ENCODE measurements around the gene NCOA1.
A peak's percentile ranks its signal among the peaks of the same experiment; 100 is the strongest.
"Not testable (repeated sequence)": the region's sequence is repeated elsewhere in the genome, so short reads cannot be mapped to it uniquely, and the experiment has no call there.

NCOA1 gene

DNA sequence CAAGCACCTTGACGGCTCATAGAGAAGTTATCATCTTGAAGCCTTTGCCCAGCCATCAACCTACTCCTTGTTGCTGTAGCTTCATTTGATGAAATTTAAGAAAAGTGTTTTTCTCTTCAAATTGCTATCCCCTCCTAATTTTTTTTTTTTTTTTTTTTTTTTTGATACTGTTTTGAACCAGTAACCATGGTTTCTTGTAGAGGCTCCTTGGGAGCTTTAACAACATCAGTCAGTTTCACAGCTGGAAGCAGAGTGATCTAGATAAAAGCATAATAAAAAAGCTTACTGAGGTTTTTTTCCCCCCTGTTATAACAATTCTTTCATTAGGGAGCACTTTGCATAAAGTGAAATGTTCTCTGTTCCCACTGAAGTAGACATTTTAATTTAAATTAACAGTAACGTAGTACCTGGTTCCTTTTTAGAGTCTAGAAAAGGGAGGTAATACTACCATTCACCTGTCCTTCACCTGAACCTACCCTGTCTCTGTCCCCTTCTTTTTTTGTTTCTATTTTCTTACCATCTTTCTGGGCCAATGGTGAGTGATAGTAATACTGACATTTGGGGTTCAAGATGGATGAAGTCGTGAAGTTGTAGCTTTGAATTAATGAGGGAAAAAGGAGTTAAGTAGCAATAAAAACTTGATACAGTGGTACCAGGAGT, 101.5 kb downstream of the NCOA1 start:
- Histone ChIP-seq H3K4me1 (ENCODE audit: insufficient read depth, insufficient read length) (no peaks in the 10 kb centered on the region), H3K4me3 (ENCODE audit: insufficient read length, low read depth) (no peak overlapping the region), H3K27me3 (ENCODE audit: insufficient read depth, insufficient read length) (no peaks in the 10 kb centered on the region), H3K9me3 (ENCODE audit: insufficient read depth, low read length) (no peaks in the 10 kb centered on the region), H3K9ac (ENCODE audit: insufficient read length, low read depth) (no peak overlapping the region), H3K36me3 (ENCODE audit: insufficient read depth, insufficient read length, low read length) (no peaks in the 10 kb centered on the region)
- peak; percentile 13 for DNase-seq (ENCODE audit: low read depth, low spot score)
- TF ChIP-seq ZNF274 (IDR thresholded peaks at IDR 0.05; ENCODE audit: low read depth, low read length) (no peak), SUZ12 (IDR thresholded peaks at IDR 0.05; ENCODE audit: extremely low read depth, insufficient read depth, insufficient read length) (no peak), YY1 (IDR thresholded peaks at IDR 0.05; ENCODE audit: insufficient read depth, insufficient read length) (no peak)

DNA sequence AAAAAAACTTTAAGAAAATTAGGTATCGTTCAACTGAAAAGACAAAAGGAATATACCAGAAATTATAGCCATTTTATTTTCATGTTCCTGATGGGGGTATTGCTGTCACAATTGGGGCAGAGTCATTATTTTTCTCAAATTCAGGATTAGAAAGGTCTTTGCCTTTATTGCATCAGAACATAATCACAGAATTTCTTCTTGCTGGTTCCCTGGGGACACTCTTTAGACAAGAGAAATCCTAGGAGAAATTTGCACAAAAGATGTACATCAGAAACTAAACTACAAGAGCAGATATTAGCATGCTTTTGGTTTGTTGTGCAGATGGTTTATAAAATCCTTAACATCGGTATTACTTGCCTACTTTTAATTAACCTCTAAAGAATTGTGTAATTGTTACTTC, 103.2 kb downstream of the NCOA1 start:
- no peaks in the 10 kb centered on the region for H3K36me3 ChIP-seq (ENCODE audit: insufficient read depth, insufficient read length, low read length)
- H3K4me1 ChIP-seq (ENCODE audit: insufficient read depth, insufficient read length), result no peaks in the 10 kb centered on the region
- DNase-seq (ENCODE audit: low read depth, low spot score), result no peak
- no peaks in the 10 kb centered on the region for H3K9me3 ChIP-seq (ENCODE audit: insufficient read depth, low read length)
- no peak overlapping the region for H3K9ac ChIP-seq (ENCODE audit: insufficient read length, low read depth)
- no peaks in the 10 kb centered on the region for H3K27me3 ChIP-seq (ENCODE audit: insufficient read depth, insufficient read length)
- TF ChIP-seq SUZ12 (IDR thresholded peaks at IDR 0.05; ENCODE audit: extremely low read depth, insufficient read depth, insufficient read length) (no peak), ZNF274 (IDR thresholded peaks at IDR 0.05; ENCODE audit: low read depth, low read length) (no peak), YY1 (IDR thresholded peaks at IDR 0.05; ENCODE audit: insufficient read depth, insufficient read length) (no peak)
- H3K4me3 ChIP-seq (ENCODE audit: insufficient read length, low read depth), result no peak overlapping the region

GRCh38 chr2:24597181-24597870, 106.3 kb downstream of the NCOA1 start:
- no peak overlapping the region for H3K9ac ChIP-seq (ENCODE audit: insufficient read length, low read depth)
- no peaks in the 10 kb centered on the region for H3K36me3 ChIP-seq (ENCODE audit: insufficient read depth, insufficient read length, low read length)
- no peak for DNase-seq (ENCODE audit: low read depth, low spot score)
- H3K4me1 ChIP-seq (ENCODE audit: insufficient read depth, insufficient read length), result no peaks in the 10 kb centered on the region
- TF ChIP-seq ZNF274 (IDR thresholded peaks at IDR 0.05; ENCODE audit: low read depth, low read length) (no peak), YY1 (IDR thresholded peaks at IDR 0.05; ENCODE audit: insufficient read depth, insufficient read length) (no peak), SUZ12 (IDR thresholded peaks at IDR 0.05; ENCODE audit: extremely low read depth, insufficient read depth, insufficient read length) (no peak)
- H3K27me3 ChIP-seq (ENCODE audit: insufficient read depth, insufficient read length), result no peaks in the 10 kb centered on the region
- no peaks in the 10 kb centered on the region for H3K9me3 ChIP-seq (ENCODE audit: insufficient read depth, low read length)
- H3K4me3 ChIP-seq (ENCODE audit: insufficient read length, low read depth), result no peak overlapping the region

GRCh38 chr2:24600140-24600539, 109.1 kb downstream of the NCOA1 start:
- not testable (repeated sequence) for H3K4me3 ChIP-seq (ENCODE audit: insufficient read length, low read depth); DNase-seq (ENCODE audit: low read depth, low spot score); H3K9me3 ChIP-seq (ENCODE audit: insufficient read depth, low read length); H3K4me1 ChIP-seq (ENCODE audit: insufficient read depth, insufficient read length); H3K36me3 ChIP-seq (ENCODE audit: insufficient read depth, insufficient read length, low read length); H3K27me3 ChIP-seq (ENCODE audit: insufficient read depth, insufficient read length); H3K9ac ChIP-seq (ENCODE audit: insufficient read length, low read depth)

- H3K4me1 ChIP-seq (ENCODE audit: insufficient read depth, insufficient read length), result peaks cover 5% of the 10 kb centered on the region
- no peaks in the 10 kb centered on the region for H3K9me3 ChIP-seq (ENCODE audit: insufficient read depth, low read length)
- DNase-seq (ENCODE audit: low read depth, low spot score), result no peak
- no peak for TF ChIP-seq ZNF274 (IDR thresholded peaks at IDR 0.05; ENCODE audit: low read depth, low read length)
- no peak for TF ChIP-seq SUZ12 (IDR thresholded peaks at IDR 0.05; ENCODE audit: extremely low read depth, insufficient read depth, insufficient read length)
- no peak for TF ChIP-seq YY1 (IDR thresholded peaks at IDR 0.05; ENCODE audit: insufficient read depth, insufficient read length)
- no peaks in the 10 kb centered on the region for H3K36me3 ChIP-seq (ENCODE audit: insufficient read depth, insufficient read length, low read length)
- H3K9ac ChIP-seq (ENCODE audit: insufficient read length, low read depth), result no peak overlapping the region
- H3K4me3 ChIP-seq (ENCODE audit: insufficient read length, low read depth), result no peak overlapping the region
- no peaks in the 10 kb centered on the region for H3K27me3 ChIP-seq (ENCODE audit: insufficient read depth, insufficient read length)
Measured at GRCh38 chr2:24611631-24612030, 120.6 kb downstream of the NCOA1 start.

DNA sequence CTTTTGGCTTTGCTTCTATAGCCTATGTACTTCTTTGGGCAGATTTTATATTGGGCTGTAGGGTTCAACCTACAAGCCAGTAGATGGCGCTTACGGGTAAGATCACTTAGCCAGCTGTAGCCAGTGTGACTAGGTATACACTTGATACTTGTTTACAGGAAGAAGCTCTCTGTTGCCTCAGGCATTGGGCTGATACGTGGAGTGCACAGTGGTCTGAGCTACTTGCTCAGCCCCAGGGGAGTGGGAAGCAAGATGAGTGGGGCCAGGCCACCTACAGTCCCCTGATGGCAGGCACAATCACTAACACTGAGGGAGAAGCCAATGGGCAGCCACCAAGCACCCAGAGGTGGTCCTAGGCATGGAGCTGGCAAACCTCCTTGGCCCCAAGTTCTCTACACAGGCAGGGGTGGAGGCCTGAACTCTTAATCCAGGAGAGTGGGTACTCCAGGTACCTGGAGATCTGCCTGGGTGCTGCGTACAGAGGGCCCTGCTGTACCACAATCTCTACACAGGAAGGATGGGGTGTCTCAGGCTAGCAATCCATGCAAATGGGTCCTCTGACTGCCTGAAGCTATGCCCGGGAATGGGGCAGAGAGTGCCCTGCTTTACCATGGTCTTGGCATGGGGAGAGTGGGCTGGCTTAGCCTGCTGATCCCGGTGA, 122.2 kb downstream of the NCOA1 start:
- no peaks in the 10 kb centered on the region for H3K27me3 ChIP-seq (ENCODE audit: insufficient read depth, insufficient read length)
- no peaks in the 10 kb centered on the region for H3K36me3 ChIP-seq (ENCODE audit: insufficient read depth, insufficient read length, low read length)
- H3K9ac ChIP-seq (ENCODE audit: insufficient read length, low read depth), result no peak overlapping the region
- peak; percentile 61 for DNase-seq (ENCODE audit: low read depth, low spot score)
- no peak for TF ChIP-seq YY1 (IDR thresholded peaks at IDR 0.05; ENCODE audit: insufficient read depth, insufficient read length)
- no peak for TF ChIP-seq SUZ12 (IDR thresholded peaks at IDR 0.05; ENCODE audit: extremely low read depth, insufficient read depth, insufficient read length)
- TF ChIP-seq ZNF274 (IDR thresholded peaks at IDR 0.05; ENCODE audit: low read depth, low read length), result no peak
- peaks cover 5% of the 10 kb centered on the region for H3K4me1 ChIP-seq (ENCODE audit: insufficient read depth, insufficient read length)
- H3K4me3 ChIP-seq (ENCODE audit: insufficient read length, low read depth), result no peak overlapping the region
- H3K9me3 ChIP-seq (ENCODE audit: insufficient read depth, low read length), result no peaks in the 10 kb centered on the region

- no peaks in the 10 kb centered on the region for H3K27me3 ChIP-seq (ENCODE audit: insufficient read depth, insufficient read length)
Measured at GRCh38 chr2:24616616-24617015, 125.6 kb downstream of the NCOA1 start.

More at GRCh38 chr2:24616616-24617015, 125.6 kb downstream of the NCOA1 start:
- no peaks in the 10 kb centered on the region for H3K9me3 ChIP-seq (ENCODE audit: insufficient read depth, low read length)
- DNase-seq (ENCODE audit: low read depth, low spot score), result no peak
- TF ChIP-seq YY1 (IDR thresholded peaks at IDR 0.05; ENCODE audit: insufficient read depth, insufficient read length) (no peak), ZNF274 (IDR thresholded peaks at IDR 0.05; ENCODE audit: low read depth, low read length) (no peak), SUZ12 (IDR thresholded peaks at IDR 0.05; ENCODE audit: extremely low read depth, insufficient read depth, insufficient read length) (no peak)
- no peak overlapping the region for H3K9ac ChIP-seq (ENCODE audit: insufficient read length, low read depth)
- no peak overlapping the region for H3K4me3 ChIP-seq (ENCODE audit: insufficient read length, low read depth)
- no peaks in the 10 kb centered on the region for H3K36me3 ChIP-seq (ENCODE audit: insufficient read depth, insufficient read length, low read length)
- peaks cover 5% of the 10 kb centered on the region for H3K4me1 ChIP-seq (ENCODE audit: insufficient read depth, insufficient read length)

Measured in NT2/D1 (cell line).